ENCODE data around the gene COX6A2.

- no peak for TF ChIP-seq CTCF (IDR thresholded peaks at IDR 0.05)
- TF ChIP-seq POLR2A (IDR thresholded peaks at IDR 0.05) = no peak
Observed at GRCh38 chr16:31388535-31388934, 39.6 kb downstream of the COX6A2 start.

Measured in esophagus squamous epithelium (tissue), 4 donors.